Esophagus (tissue), 2 donors: Measurements from ENCODE around the gene ISCA2. TPM values are rescaled to one million over a fixed set of nuclear protein-coding genes. Genes with fewer than 3 reads are reported as not detected.

ENCODE experiments used
- H3K27ac ChIP-seq, 2 donors: one replicate each; pipeline ENCODE4 v1.5.1; 2013; ENCODE audit warnings: low read depth in 2 of 2, mild to moderate bottlenecking in 2 of 2, inconsistent platforms in 1 of 2, low read length in 1 of 2, moderate library complexity in 1 of 2
- H3K27me3 ChIP-seq, 2 donors: one replicate each; pipeline ENCODE4 v1.6.1; 2013; ENCODE audit warnings: low read length in 2 of 2, control low read depth in 1 of 2, mild to moderate bottlenecking in 1 of 2; ENCODE audit not compliant: insufficient read depth in 2 of 2, control insufficient read depth in 1 of 2
- H3K36me3 ChIP-seq, 2 donors: one replicate each; pipeline ENCODE4 v1.6.1; 2013; ENCODE audit warnings: low read length in 1 of 2; ENCODE audit not compliant: control insufficient read depth in 2 of 2, insufficient read depth in 2 of 2
- H3K4me1 ChIP-seq, 2 donors: one replicate each; pipeline ENCODE4 v1.6.1; 2013; ENCODE audit warnings: low read length in 1 of 2; ENCODE audit not compliant: control insufficient read depth in 2 of 2, insufficient read depth in 2 of 2
- H3K4me3 ChIP-seq, 2 donors: one replicate each; pipeline ENCODE4 v1.5.1; 2013; ENCODE audit warnings: low read length in 2 of 2, mild to moderate bottlenecking in 2 of 2, low read depth in 1 of 2, moderate library complexity in 1 of 2
- H3K9me3 ChIP-seq, 2 donors: one replicate each; pipeline ENCODE4 v1.6.1; 2013; ENCODE audit warnings: mild to moderate bottlenecking in 2 of 2, low read depth in 1 of 2, low read length in 1 of 2, moderate library complexity in 1 of 2; ENCODE audit not compliant: control insufficient read depth in 2 of 2, insufficient read depth in 1 of 2
- WGBS, 2 donors: extraction: QIAGEN DNeasy Blood & Tissue Kit; methylation state at CpG; one replicate each; pipeline ENCODE4 v1.1.7; 2013; 5-methylcytosine and 5-hydroxymethylcytosine counted together
- polyA plus RNA-seq, 2 donors: library from polyadenylated mRNA; stranded (reverse); fragments of 200-250 nt; gene quantifications; one replicate each; pipeline ENCODE4 v1.2.3, GENCODE V29; 2013
- donor health status: healthy with polysubstance abuse.
- donor health status: Bipolar disorder and iron deficiency.

Gene ISCA2
- polyA plus RNA-seq, 2 donors: 10.9 to 15.3 TPM

DNA sequence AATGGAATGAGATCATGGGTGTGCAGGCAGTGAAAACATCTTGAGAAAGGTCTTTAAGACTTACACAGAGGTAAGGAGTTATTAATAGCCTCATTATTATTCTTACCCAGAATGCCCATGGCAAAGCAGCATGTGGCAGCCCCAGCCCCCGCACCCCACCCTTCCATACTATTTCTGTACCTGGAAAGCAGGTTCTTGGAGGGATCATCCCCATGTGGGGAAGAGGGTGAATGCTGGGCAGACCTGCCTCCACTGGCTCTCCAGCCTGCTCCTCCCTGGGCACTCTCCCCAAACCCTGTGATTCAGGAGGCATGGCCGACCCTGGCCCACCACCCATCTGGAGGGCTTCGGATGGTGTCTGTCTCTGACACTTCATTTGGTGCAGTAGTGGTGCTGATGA, 28.8 kb upstream of the ISCA2 start:
- H3K4me1 ChIP-seq: no peaks in the 10 kb centered on the region

DNA sequence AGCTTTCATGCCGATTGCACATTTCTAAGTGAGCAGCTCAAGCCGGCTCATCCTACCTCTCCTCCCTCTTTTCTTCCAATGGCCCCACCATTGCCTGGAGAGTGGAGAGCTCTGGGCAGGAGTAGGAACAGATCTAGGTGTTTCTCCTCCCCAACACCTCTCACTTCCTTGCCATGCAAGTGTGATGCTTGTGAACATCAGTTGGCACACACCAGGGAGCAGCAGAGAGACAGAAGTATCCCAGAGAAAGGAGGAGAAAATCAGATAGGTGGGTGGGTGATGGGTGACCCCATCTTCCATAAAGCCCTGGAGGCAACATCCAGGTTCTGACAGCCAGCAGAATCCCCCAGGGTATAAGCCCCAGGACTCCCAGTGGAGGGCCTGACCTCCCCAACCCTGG, 28.2 kb upstream of the ISCA2 start:
- H3K4me3 ChIP-seq: no peak overlapping the region
- no peaks in the 10 kb centered on the region for H3K27me3 ChIP-seq
- H3K27ac ChIP-seq: no peak overlapping the region
- H3K4me1 ChIP-seq: no peaks in the 10 kb centered on the region
- WGBS, 2 donors: 93 to 94% methylated on average over 2 of the region's 2 CpGs
- H3K9me3 ChIP-seq: no peaks in the 10 kb centered on the region
- peaks cover 0 to 3% of the 10 kb centered on the region in 2 donors for H3K36me3 ChIP-seq

More for the DNA sequence above, 28.8 kb upstream of the ISCA2 start:
- WGBS, 2 donors: 89 to 91% methylated on average over 3 of the region's 3 CpGs
- Histone ChIP-seq H3K4me3 (no peak overlapping the region), H3K36me3 (peaks cover 0 to 3% of the 10 kb centered on the region in 2 donors), H3K27me3 (no peaks in the 10 kb centered on the region), H3K27ac (no peak overlapping the region), H3K9me3 (no peaks in the 10 kb centered on the region)

DNA sequence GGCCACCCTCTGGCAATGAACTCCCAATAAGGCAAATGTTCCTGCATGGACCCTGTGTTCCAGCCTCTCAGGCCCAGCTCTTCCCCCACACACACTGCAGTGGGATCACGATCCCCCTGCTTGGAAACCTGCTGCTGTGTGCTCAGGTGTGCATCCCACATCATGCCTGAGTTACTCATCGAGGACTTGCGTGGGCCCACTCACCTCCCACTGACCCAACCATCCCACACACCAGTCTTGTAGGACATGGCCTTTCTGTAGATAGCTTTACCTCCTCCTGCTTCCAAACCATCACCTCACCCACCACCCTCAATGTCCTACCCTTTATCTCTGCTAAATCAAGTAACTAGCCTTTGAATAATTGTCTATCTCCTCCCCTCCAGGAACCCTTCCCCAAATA, 25.1 kb upstream of the ISCA2 start:
- Histone ChIP-seq H3K27me3 (no peaks in the 10 kb centered on the region), H3K36me3 (peaks cover 2 to 3% of the 10 kb centered on the region in 2 donors), H3K9me3 (no peaks in the 10 kb centered on the region), H3K4me3 (no peak overlapping the region), H3K27ac (no peak overlapping the region), H3K4me1 (no peaks in the 10 kb centered on the region)
- WGBS, 2 donors: 94% methylated on average over 3 of the region's 3 CpGs

DNA sequence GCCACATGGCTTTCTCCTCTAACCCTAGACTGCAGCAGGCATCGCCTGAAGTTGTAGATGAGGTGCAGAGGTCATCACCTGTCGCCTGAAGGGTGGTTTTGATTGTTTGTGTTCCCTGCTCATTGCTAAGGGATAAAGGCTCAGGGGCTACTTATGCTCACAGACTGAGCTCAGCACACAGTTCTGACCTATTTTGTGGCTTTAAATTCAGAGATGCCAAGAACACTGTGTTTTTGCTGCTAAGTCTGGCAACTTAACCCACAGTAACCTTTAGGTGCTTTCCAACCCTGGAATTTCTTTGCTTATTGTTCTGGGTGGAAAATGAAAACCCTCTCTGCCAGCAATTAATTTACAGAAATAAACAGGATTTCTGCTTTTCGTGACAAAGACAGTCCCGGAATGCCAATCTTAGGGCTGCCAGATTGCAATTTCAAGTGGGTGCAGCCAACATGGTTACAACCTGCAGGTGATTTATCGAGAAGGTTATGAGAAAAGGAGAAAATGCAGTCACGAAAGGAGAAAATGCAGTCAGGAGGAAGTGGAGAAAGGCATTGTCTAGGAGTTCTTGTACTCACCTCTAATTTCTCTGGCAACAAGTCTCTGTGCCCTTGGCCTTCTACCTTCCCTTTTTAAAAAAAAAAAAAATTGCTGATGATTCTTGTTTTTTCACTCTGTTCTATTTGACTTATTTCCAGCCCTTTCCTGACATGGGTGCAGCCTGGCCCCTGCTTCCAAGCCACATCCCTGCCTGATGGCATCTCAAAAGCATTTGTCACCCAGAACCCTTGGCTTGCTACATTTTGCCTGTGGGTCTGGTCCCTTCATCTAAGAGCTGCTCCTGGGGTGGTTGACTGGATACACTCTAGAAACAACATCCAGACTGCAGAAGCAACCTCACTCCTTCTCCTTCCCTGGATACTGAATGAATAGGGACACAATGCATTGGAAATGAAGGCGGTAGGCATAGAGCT, 23.7 kb upstream of the ISCA2 start:
- Histone ChIP-seq H3K4me3 (no peak overlapping the region), H3K9me3 (no peaks in the 10 kb centered on the region), H3K4me1 (no peaks in the 10 kb centered on the region), H3K27me3 (no peaks in the 10 kb centered on the region), H3K36me3 (peaks cover 3 to 9% of the 10 kb centered on the region in 2 donors), H3K27ac (no peak overlapping the region)
- WGBS, 2 donors: 51 to 63% methylated on average over 7 of the region's 7 CpGs

DNA sequence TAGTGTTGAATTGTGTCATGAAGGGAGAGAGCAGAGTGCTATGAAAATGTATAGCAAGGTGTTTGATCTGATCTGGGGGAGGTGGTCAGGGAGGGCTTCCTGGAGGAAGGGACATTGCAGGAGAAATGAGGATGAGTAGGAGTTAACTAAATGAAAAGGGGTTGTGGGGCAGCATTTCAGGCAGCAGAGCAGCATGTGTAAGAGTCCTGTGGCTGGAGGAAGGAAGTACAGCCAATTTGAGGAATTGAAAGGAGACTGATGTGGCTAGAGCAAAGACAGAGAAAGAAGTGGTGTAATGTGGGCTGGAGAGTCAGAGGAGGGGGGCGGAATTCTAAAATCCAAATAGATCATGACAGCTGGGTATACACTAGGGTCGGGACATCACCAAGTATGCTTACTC, 21.0 kb upstream of the ISCA2 start:
- 89 to 92% methylated on average over 2 of the region's 2 CpGs for WGBS, 2 donors

DNA sequence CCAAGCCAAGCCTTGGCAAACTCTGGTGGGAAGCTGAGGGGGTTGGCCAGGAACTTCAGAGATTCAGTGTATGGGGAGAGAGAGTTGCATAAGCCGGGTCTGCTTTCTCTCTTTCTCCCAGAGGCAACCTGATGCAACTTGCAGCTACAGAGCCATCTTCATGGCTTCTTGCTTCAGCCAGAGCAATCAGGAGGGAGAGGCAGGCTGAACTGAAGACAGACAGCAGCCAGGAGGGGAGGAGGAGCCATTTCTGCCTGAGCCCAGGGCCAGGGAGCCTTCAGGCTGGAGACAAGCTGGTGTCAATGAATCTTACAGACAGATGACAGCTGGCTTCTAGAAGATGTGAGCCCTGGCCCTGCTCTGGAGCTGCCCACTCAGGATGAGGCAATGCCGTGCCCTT, 19.2 kb upstream of the ISCA2 start:
- no peak overlapping the region for H3K4me3 ChIP-seq
- H3K36me3 ChIP-seq: peaks cover 7 to 9% of the 10 kb centered on the region in 2 donors
- no peaks in the 10 kb centered on the region for H3K27me3 ChIP-seq
- WGBS, 2 donors: 77 to 90% methylated on average over 2 of the region's 2 CpGs
- H3K4me1 ChIP-seq: no peaks in the 10 kb centered on the region
- H3K27ac ChIP-seq: no peak overlapping the region
- H3K9me3 ChIP-seq: no peaks in the 10 kb centered on the region

More for the DNA sequence above, 21.0 kb upstream of the ISCA2 start:
- H3K27me3 ChIP-seq: no peaks in the 10 kb centered on the region
- no peak overlapping the region for H3K4me3 ChIP-seq
- no peak overlapping the region for H3K27ac ChIP-seq
- peaks cover 7 to 9% of the 10 kb centered on the region in 2 donors for H3K36me3 ChIP-seq
- no peaks in the 10 kb centered on the region for H3K4me1 ChIP-seq
- no peaks in the 10 kb centered on the region for H3K9me3 ChIP-seq

DNA sequence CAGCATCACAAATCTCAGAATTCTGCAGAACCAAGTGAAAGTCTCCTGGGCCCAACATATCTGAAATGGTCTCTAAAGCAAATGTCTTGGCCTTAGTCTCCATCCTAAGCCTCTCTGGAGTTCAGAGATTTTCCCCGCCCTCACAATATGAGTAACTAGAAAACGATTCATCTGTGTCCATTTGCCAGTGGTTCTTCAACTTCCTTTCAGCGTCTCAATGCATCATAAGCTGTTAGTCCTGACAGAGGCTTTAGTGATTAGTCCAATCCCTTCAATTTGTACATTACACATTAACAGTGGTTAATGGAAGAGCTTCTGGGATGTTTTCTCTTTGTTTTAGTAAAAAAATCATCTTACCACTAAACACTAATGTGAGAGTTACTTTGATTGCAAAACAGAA, 17.9 kb upstream of the ISCA2 start:
- H3K27ac ChIP-seq: no peak overlapping the region
- no peak overlapping the region for H3K4me3 ChIP-seq
- 45 to 50% methylated on average over 3 of the region's 3 CpGs for WGBS, 2 donors
- H3K4me1 ChIP-seq: no peaks in the 10 kb centered on the region
- peaks cover 5 to 13% of the 10 kb centered on the region in 2 donors for H3K36me3 ChIP-seq
- no peaks in the 10 kb centered on the region for H3K9me3 ChIP-seq
- H3K27me3 ChIP-seq: no peaks in the 10 kb centered on the region

DNA sequence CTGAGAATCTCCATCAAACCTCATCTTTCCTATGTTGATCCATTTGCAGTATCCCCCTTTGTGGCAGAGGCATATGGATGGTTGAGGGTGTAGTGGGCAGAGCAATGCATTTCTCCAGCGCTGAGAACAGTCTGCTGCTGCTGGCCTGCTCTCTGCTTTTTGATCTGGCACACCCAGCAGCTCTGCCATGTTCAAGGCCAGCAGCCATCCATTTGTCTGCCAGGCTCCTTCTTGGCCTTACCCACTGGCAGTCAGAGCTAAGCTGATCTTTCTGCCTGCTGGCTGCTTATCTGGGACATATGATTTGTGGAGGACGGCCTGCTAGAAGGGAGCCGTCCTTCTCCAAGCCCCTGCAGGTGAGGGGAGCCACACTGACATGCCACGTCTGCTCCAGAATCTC, 17.5 kb upstream of the ISCA2 start:
- Histone ChIP-seq H3K36me3 (peaks cover 5 to 15% of the 10 kb centered on the region in 2 donors), H3K4me3 (no peak overlapping the region), H3K4me1 (no peaks in the 10 kb centered on the region), H3K27ac (no peak overlapping the region), H3K27me3 (no peaks in the 10 kb centered on the region), H3K9me3 (no peaks in the 10 kb centered on the region)
- WGBS, 2 donors: 88 to 90% methylated on average over 4 of the region's 4 CpGs

DNA sequence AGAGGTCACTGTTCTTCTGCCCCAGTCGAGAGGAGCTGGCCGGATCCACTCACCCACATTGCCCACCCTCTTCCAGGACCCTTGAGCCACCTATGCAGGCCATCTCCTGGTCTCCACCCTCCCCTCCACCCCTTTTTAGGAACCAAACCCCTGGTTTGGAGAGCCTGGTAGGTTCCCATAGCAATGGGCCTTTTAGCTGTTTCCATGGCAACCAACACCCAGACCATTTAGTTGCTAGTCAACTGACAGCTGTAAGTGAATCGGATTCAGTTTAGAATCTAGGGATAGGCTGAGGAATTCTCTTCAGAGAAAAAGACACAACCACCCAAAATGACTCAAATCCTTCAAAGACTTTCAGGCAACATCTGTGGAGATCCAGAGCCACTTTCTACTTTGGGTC, 17.0 kb upstream of the ISCA2 start:
- H3K27ac ChIP-seq: no peak overlapping the region
- peaks cover 5 to 17% of the 10 kb centered on the region in 2 donors for H3K36me3 ChIP-seq
- 92 to 94% methylated on average over 3 of the region's 3 CpGs for WGBS, 2 donors
- H3K4me3 ChIP-seq: no peak overlapping the region
- no peaks in the 10 kb centered on the region for H3K9me3 ChIP-seq
- no peaks in the 10 kb centered on the region for H3K27me3 ChIP-seq
- no peaks in the 10 kb centered on the region for H3K4me1 ChIP-seq
